Non-pigmented ciliary epithelial cell (primary cell): ENCODE measurements around the gene MRRF.

Experiments
- DNase-seq: peaks from one replicate; pipeline ENCODE4 v3.0.0-alpha.2; 2010; ENCODE audit warnings: low read depth

The MRRF gene

DNA sequence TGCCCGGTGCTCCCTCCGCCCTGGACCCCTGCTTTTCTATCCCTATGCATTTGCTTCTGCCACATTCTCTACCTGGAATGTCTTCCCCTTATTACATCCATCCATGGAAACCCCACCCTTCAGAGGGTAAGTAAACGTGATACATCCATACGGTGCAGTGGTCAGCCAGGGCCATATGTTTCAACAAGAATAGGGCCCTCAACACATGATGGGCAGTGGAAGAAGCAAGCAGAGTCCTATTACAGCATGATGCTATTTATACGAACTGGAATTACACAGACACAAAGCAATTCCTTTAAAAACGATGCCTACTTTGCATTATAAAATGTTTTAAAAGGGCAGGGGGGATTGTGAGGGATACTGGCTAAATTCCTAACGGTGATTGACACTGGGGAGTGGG, 68.0 kb downstream of the MRRF start:
- DNase-seq = no peak

DNA sequence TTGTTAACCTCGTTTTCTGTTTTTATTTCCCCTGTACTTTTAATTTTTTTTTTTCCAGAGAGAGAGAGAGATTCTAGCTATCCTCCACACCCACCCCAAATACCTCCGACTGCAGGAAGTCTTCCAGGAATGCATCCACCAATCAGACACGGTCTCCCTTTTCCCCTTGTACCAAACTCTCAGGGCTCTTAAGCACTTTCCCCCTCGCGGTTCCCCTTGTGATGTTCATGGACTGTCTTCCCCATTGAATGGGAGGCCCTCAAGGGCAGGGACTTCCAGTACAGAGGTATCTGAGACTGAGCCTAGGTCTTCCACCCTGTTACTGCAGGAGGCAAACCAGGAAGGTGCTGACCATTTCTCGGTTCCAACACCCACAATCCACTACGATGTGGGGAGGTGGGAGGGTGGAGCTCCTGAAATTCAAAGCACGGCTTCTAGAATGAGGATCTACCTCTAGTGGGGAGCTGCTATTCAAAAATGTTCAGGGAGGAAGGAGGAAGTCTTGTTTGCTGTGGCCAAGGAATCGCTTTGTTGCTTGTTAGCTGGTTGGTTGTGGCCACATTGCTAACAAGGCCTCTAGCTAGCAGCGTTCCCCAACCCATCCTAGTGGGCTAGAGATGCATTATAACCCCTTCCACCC, 68.6 kb downstream of the MRRF start:
- DNase-seq = no peak

DNA sequence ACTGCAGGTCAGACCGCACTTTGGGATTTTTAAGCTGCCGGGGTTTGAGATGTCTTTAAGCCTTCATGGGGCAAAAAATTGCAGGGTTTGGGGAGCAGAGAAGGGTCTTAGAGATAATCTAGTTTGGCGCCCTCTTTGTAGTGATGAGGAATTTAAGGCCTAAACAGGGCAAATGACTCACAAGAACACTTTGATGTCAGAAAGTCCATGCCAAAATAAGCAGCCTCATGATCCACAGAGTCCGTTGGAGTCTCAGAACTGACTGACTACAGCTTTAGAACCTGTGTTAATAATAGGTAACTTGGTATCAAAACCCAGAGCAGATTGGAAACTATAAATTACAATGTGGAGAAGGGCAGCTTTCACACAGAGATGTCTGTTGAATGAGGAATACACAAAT, 70.2 kb downstream of the MRRF start:
- no peak for DNase-seq

DNA sequence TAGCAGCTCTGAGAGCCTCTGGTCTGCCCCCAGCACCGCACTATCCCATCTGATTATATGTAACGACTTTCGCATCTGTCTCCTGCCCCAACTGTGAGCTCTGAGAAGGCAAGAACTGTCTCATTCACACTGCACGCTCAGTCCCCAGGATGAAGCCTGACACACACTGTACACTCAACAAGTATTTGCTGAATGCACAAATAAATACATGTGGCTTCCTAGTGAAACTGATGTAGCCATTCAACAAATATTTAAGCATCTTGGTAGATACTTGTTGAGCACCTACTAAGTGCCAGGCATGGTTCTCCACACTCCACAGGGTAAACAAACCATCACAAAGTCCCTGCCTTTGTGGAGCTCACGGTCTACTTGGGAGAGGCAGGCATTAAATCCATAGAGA, 71.5 kb downstream of the MRRF start:
- DNase-seq = no peak

DNA sequence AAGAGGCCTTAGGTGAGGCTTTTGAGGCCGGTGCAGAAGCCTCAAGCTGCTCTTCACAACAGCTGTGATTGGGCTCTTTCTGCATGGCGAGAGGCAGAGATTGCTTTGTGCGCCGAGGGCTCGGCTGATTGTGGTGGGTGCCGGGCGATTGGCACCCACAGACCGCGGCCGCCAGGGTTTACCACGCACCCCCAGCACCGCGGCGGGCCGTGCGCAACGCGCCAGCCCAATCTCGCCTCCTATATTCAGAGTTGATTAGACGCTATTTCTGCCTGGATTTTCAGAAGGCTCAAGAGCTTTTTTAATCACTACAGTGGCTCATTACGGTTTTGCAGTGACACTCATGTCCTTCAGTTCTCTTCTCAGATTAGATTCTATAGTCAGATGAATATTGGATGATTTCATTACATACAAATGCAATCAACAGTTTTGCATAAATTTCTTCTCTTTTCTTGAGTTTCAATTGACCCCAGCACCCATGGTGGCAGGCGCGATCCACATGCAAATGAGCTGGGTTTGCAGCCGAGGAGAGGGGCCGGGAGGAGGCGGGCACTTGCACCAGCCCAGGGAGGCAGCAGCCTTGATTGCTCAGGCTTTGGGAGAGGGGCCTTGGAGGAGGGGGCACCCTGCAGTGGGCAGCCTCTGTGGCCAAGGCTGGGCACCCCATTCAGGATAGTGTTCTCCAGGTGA, 72.3 kb downstream of the MRRF start:
- DNase-seq = no peak

DNA sequence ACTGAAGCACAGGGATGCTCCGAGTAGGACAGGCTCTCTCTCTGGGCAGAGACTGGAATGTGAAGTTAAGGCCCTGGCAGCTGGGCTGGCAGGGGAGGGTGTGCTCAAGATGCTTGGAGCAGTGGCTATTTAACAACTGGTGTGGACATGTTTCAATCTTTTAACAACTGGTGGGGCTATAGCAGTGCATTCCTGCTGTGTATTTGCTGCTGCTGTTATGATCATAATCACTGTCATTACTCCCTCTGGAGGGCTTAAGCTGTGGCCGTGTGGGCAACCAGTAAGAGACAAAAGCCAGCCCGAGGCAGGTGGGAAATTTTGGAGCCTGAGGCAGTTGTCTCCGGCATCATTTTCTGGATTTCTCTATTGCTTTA, 72.9 kb downstream of the MRRF start:
- DNase-seq = no peak

DNA sequence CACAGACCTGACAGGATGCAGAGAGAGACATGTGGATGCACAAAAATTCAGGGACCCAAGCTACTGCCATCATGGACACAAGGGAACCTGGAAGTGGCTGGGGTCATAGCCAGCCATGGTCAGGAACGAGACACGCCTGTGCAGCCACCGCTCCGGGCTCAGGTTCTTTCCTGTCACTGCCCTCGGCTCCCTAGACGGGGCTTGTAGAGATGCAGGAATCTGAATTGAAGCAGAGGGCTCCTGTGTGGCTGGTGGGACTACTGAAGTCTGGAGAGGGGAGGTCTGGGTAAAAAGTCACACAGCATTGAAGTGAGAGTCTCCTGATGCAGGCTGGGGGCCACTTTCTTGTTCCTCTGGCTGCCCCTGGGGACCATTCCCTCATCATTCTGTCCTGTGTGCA, 73.9 kb downstream of the MRRF start:
- DNase-seq = no peak

DNA sequence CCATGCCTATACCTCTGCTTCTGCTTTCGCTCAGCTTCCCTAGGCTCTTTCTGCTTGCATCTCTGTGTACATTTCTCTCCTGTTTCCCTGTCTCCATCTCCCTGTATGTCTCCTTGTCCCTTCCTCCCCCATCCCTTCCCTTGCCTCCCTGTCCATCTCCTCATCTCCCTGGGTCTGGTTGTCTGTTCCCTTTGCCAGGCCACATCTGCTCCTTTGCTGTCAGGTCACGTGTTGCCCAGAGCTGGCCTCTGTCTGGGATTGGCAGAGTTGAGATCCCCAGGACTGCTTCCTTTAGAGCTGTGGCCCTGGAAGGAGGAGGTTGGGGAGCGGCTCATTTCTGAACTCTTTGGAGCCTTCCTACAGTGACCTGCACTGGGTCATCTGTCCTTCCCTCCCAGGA, 74.3 kb downstream of the MRRF start:
- no peak for DNase-seq

DNA sequence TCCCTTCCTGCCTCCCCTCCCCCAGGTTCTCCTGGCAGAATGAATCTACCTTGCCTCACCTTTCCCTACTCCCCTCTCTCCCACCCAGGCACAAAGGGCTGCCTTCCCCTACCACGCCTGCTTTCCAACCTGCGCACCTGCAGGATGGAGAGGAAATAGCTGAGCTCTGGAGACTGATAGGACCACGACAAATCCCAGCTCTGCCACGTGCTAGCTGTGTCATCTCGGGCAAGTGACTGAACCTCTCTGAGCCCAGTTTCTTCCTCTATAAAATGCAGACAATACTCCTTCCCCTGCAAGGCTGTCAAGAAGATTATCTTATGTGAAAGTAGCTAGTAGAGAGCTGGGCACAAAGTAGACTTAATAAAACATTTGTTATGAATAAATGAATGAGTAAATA, 74.9 kb downstream of the MRRF start:
- DNase-seq = no peak

DNA sequence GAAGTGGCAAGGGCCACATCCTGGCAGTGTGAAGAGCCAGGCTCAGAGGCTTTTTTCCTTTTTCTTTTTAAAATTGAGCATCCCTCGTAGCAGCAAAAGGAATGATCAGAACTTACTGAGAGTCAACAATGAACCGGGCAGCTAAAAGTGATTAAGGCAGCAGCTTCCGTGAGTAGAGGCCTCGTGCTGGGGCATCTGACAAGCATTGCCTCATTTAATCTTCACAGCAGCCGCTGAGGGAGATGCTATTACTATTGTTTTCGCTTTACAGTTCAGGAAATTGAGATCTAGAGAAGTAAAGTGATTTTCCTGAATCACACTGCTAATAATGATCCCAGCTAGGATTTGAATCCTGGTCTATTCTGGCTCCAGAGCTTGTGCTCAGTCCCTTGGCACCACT, 75.5 kb downstream of the MRRF start:
- DNase-seq = no peak

DNA sequence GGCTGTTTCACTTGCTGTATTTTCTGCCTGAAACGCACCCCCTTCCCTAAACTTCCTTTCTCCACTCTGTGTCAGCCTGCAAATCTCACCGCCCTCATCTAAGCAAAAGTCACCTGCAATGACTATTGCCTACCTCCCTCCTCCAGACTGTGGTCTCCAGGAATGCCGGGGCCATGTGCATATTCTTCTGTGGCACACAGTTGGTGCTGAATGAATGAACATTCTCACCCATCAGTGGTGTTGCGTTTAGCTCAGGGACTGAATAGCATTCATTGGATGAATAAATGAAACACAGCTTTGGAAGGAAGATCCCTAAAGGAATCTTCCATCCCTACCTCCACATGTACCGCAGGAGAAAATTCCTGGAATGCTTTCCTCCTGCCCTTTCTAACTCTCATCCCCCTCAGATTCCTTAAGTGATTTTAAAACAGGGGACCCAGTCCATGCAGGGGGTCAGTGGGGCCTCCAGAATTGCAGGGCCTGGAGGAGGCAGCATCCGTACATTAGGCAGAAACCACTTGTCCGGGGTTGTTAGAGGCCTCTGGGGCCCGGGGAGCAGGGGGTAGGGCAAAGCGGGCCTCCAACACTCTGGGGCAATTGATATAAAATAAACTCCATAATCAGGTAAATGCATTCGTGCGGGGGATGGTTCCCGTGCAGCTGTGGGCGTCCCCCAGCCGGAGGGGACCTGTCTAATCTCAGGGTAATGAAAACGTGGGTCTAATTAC, 77.8 kb downstream of the MRRF start:
- no peak for DNase-seq

DNA sequence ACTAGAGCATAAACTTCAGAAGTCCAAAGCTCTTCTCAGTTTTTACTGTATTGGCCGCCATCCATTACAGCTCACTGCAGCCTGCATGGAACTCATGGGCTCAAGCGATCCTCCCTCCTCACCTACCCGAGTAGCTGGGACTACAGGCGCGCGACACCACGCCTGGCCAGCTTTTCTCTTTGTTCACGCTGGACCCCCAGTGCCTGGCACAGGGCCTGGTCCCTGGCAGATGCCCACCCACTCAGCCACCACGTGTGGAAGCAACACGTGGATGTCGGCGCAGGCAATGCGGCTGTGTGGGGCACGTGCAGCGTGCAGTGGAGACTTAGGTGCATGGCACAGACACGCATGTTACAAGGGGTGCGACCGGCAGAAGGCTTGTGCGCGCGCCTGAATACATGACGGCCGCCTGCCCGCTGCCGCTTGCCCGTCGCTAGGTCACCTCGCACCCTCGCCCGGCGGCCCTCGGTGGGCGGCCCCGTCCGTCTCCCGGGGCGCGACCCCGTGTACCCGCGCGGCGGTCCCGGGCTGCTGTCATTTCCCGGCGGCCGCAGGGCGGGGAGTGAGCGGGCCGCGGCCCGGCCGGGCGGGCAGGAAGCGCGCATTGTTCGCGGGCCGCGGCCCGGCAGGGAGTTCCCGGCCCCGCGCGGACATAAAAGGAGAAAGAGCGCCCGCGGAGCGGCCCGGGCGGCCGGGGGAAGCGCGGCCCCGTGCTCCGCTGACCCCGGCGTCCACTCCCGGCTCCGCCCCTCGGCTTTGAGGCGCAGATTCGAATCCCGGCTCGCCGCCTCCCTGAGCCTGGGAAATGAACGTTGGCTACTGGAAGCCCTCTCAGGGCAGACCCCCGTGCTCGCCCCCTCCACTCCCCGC, 82.0 kb downstream of the MRRF start:
- no peak for DNase-seq

DNA sequence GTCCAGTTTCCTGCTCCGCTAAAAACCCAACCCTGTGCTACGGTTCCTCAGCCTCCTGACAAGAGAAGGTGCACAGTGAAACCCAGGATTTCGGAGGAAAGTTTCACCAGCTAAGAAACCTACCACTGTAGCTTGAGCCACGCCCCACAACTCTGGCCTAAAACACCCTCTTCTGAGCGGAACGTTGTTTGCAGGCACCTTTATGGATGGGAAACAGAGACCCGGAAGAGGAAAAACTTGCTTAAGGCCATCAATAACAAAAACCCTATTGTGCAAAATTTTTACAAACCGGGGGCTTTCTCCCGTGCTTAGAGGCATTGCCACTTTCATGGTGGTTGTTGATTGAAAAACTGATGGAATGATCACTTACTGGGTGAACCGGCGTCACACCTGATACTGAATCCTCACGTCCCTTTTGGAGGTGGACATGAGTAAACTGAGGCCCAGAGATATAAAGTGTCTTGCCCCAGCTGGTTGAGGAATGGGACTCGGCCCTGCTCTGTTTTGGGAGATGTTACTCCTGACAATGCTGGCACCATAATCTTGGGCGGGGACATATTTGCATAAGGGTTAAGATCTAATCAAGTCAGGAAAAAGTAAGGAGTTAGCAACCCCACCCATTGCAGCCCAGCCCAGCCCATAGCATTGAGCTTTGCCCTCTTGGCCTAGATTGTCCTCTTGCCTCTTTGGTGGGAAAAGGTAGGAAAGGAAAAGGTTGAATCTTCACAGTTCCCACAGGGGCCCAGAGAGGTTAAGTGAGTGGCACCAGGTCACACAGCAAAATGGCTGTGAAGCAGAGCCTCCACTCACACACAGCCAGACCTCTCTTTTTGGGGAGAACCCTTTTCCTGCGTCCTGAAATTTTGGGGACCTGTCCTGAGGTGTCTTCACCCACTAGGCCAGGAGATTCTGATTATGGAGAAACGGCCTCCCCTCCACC, 82.9 kb downstream of the MRRF start:
- no peak for DNase-seq

DNA sequence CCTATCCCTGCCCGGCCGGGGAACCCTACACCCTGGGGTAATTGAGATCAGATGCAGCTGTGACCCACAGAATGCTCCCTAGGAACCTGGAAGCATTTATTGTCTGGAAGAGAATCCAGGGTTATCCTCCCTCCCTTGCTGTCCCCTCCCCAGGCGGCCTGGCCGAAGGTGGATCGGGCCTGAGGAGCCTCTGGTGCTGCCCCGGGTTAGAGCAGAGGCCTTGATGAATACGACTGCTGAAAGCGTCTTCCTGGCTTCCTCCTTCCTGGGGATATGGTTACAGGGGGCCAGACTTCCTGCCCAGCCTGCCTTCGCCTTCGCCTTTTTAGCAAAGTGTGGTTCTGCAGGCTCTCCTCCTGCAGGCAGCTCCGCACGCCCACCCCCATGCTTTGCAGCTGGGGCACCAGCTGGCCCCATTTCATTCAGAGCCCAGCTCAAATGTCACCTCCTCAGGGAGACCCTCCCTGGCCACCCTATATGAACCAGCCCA, 83.7 kb downstream of the MRRF start:
- no peak for DNase-seq

DNA sequence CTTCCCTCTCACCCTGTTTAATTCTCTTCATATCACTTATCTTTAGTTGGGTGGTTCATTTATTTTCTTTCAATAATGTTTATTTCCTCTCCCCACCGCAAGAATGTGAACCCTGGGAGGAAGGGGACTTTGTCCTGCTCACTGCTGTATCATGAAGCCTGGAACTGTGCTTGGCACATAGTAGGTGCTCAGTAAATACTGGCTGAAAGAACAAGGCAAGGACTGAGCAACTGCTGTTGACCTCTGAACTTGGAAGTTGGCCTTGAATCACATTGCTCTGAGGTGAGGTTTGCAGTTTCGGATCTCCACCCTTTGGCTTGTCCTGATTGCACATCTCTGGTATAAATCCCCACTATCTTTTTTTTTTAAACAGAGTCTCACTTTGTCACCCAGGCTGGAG, 84.1 kb downstream of the MRRF start:
- no peak for DNase-seq

DNA sequence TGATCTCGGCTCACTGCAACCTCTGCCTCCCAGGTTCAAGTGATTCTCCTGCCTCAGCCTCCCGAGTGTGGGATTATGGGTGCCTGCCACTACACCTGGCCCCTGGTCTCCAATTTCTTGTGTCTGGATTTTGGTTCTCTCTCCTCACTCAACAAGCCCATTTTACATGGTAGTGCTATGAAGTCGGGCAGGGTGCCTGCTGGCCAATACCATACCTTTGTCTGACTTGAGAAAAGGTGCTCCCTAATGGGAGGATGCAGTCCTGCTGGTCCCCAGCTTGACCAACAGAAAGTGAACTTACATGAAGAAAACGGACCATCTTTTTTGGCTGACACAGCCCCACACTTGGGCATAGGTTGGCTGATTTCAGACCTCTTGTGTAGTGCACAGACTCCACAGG, 84.5 kb downstream of the MRRF start:
- no peak for DNase-seq

DNA sequence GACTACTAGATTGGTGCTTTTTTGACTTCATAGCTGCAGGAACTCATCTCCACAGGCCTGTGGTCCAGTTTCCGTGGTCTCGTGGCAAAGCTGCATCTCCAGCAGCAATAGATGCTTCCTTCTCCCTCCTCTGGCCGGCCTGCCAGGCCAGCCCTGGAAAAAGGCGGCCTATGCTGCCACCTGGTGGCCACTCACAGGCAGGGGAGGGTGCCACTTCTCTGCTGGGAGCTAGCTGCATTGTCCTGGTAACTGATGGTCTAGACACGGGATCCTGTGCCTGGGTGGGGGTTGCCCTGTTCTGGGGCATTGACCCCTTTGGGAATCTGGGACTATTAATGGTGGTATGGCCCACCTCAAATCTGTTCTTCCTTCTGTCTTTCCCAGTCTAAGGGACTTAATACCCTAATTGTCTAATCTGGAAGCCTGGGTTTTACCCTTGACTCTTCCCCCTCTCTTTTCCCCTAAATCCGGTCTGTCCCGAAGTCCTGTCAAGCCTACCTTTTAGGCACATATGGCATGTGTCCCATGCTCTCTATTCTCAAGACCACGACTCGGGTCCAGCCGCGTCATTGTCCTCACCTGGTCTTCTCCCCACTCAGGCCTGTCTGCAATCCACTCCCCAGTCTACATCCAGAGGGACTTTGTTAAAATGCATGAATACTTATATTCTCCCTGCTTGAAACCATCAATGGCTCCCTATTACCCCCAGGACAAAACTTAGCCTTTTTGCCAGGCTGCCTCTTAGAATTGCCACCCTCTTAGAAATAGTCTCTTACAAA, 86.1 kb downstream of the MRRF start:
- no peak for DNase-seq

DNA sequence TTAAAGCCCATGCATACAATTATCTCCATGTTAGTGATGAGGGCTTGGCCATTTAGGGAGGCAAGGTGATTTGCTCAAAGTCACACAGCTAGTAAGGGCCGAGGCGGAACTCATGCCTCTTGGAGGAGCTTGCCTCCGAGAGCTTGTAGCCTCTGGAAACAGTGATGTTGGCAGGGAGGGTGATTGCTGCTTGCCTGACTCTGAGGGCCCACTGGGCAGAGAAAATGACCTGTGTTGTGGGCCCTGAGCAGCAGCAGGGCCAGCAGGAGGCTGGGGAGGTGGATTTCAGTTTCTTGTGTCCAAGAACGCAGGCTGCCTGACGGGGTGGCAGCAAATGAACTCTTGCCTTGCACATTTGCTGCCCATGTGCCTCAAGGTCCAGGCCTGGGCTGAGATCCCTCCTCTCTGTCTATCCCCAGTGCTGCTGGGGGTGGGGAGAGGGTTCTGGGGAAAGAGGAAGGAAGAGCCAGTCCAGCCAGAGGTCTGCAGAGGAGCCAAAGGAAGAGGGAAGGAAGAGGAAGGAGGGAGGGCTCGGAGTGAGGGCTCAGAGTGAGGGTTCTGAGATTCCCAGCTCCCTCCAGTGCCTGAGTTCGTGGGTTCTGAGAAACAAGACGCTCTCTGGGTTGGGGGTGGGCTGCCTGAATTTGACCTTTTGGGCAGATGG, 90.0 kb downstream of the MRRF start:
- no peak for DNase-seq

DNA sequence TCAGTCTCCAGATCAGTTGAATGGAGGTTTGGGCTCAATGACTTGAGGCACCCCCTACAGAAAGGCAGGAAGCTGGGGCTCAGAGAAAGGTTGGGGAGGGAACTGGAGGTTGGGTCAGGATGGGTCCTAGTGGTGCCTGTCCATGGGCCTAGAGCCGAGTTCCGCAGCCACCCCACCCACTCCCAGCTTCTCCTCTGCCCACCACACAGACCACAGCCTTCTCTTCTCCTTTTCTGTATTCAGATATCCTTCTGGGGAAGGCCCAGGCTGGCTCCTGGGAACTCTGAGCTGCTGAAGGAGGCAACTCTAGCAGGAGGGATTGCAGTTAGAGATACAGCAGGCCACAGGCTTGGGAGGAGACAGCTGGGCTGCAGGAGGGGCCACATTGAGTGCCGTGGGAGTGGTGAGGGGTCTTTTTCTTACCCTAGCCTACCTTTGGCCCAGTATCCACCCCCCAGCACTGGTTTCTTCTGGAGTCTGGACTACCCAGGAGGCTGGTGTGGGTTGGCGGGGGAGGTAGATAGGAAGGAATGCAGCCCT, 90.7 kb downstream of the MRRF start:
- no peak for DNase-seq

DNA sequence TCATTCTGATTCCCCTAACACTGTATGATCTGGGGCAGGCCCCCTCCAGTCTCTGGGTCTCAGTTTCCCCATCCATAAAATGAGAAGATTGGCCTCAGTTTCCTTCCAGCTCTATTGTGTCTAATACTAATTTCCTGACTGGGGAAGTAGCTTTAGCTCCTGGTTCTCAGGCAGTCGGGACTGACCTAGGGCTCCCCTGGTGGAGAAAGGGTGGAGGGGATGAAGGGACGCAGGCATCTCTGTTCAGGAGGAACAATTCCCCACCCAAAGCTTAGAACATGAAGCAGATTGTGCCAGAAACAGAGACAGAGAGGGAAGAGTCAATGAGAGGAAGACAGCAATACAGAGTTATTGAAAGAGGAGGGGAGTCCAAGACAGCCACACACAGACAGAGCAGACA, 91.9 kb downstream of the MRRF start:
- DNase-seq = no peak
